Neural progenitor cell (in vitro differentiated cells): Measurements from ENCODE around the gene WLS. TPM values are rescaled to one million over a fixed set of nuclear protein-coding genes. Genes with fewer than 3 reads are reported as not detected.

Source experiments
- DNase-seq: peaks from one replicate; pipeline ENCODE4 v3.0.0-alpha.2; 2016; ENCODE audit warnings: low spot score
- H2AFZ ChIP-seq: fragments of 200-600 bp; sonication (generic); replicated peaks from 2 replicates; pipeline ENCODE4 v1.6.1; 2016; ENCODE audit warnings: antibody characterized with exemption
- H3F3A ChIP-seq: fragments of 200-600 bp; sonication (generic); 2 replicates; pipeline ENCODE4 v1.6.1; 2016; ENCODE audit warnings: antibody characterized with exemption, low read depth
- H3K27ac ChIP-seq: fragments of 200-600 bp; sonication (generic); 2 replicates; pipeline ENCODE4 v1.5.1; 2016; ENCODE audit warnings: mild to moderate bottlenecking
- H3K27me3 ChIP-seq: fragments of 200-600 bp; sonication (generic); 2 replicates; pipeline ENCODE4 v1.6.1; 2016; ENCODE audit warnings: mild to moderate bottlenecking, moderate library complexity
- H3K36me3 ChIP-seq: fragments of 200-600 bp; sonication (generic); 2 replicates; pipeline ENCODE4 v1.5.1; 2016
- H3K4me1 ChIP-seq: fragments of 200-600 bp; sonication (generic); 2 replicates; pipeline ENCODE4 v1.6.1; 2016; ENCODE audit warnings: mixed run types
- H3K4me2 ChIP-seq: fragments of 200-600 bp; sonication (generic); 2 replicates; pipeline ENCODE4 v1.6.1; 2016
- H3K4me3 ChIP-seq: fragments of 200-600 bp; sonication (generic); 2 replicates; pipeline ENCODE4 v1.5.1; 2016
- H3K79me2 ChIP-seq: fragments of 200-600 bp; sonication (generic); 2 replicates; pipeline ENCODE4 v1.6.1; 2016; ENCODE audit warnings: low read depth
- H3K9ac ChIP-seq: fragments of 200-600 bp; sonication (generic); 2 replicates; pipeline ENCODE4 v1.6.1; 2016
- H3K9me3 ChIP-seq: fragments of 200-600 bp; sonication (generic); 2 replicates; pipeline ENCODE4 v1.5.1; 2016; ENCODE audit warnings: low read depth
- H4K20me1 ChIP-seq: fragments of 200-600 bp; sonication (generic); 2 replicates; pipeline ENCODE4 v1.6.1; 2016; ENCODE audit warnings: low read depth
- H3K27ac Mint-ChIP-seq: 3 replicates; pipeline ENCODE4 v1.8.0; 2021; ENCODE audit warnings: mixed read lengths
- H3K27me3 Mint-ChIP-seq: 2 replicates; pipeline ENCODE4 v1.8.0; 2022; ENCODE audit warnings: low read depth, mild to moderate bottlenecking, inconsistent platforms, moderate library complexity, mixed read lengths; ENCODE audit not compliant: insufficient read depth
- H3K36me3 Mint-ChIP-seq: 3 replicates; pipeline ENCODE4 v1.8.0; 2021; ENCODE audit warnings: mixed read lengths
- H3K4me1 Mint-ChIP-seq: 3 replicates; pipeline ENCODE4 v1.8.0; 2021; ENCODE audit warnings: mixed read lengths
- H3K4me3 Mint-ChIP-seq: 3 replicates; pipeline ENCODE4 v1.8.0; 2021; ENCODE audit warnings: mild to moderate bottlenecking, moderate library complexity, mixed read lengths
- H3K9me3 Mint-ChIP-seq: 3 replicates; pipeline ENCODE4 v1.8.0; 2020; ENCODE audit warnings: mixed read lengths
- CTCF ChIP-seq: fragments of 200-600 bp; sonication (generic); IDR thresholded peaks from 2 replicates; pipeline ENCODE4 v1.5.1; 2017; ENCODE audit warnings: antibody characterized with exemption, mild to moderate bottlenecking
- EZH2 ChIP-seq: fragments of 200-600 bp; sonication (generic); IDR thresholded peaks from 2 replicates; pipeline ENCODE4 v1.6.1; 2017; ENCODE audit warnings: antibody characterized with exemption, mild to moderate bottlenecking, moderate library complexity
- EZH2phosphoT487 ChIP-seq: fragments of 200-600 bp; sonication (generic); IDR thresholded peaks from 2 replicates; pipeline ENCODE4 v1.6.1; 2017; ENCODE audit warnings: antibody characterized with exemption
- total RNA-seq: library from RNA; depleted of rRNA; stranded (reverse); fragments of >200 nt; gene quantifications from 2 replicates; pipeline ENCODE4 v1.2.3, GENCODE V29; 2015; ENCODE audit warnings: low replicate concordance

The WLS gene
- total RNA-seq, 1 donor from 2014 or later: 259 TPM

DNA sequence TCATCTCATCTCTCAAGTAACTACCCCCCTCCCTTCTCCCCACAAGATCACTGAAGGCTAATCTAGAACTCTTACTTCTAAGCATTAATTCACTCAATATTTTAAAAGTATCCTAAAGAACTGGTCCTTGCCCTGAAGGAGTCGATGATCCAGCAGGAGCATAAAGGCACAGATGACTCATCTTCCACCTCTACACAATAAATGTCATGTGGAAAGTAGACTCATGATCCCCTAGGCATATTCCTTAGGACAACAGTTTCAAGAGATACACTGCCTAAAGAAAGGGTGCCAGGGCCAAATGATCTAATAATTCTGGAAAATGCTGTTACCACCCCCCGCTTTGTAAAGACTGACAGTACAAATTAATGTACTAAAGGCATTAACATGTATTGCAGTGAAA is 96.1 kb downstream of the WLS start:
- peaks cover 28% of the 10 kb centered on the region for H3K4me1 Mint-ChIP-seq
- H3K4me3 Mint-ChIP-seq: no peak overlapping the region
- H3K36me3 ChIP-seq: no peaks in the 10 kb centered on the region
- TF ChIP-seq EZH2phosphoT487 (no peak), EZH2 (no peak)
- H3F3A ChIP-seq: peaks cover 4% of the 10 kb centered on the region
- H4K20me1 ChIP-seq: peaks cover 12% of the 10 kb centered on the region
- H2AFZ ChIP-seq: no peak overlapping the region
- peaks cover 8% of the 10 kb centered on the region for H3K4me1 ChIP-seq
- peak overlapping the region; percentile 0 for H3K27ac Mint-ChIP-seq
- no peaks in the 10 kb centered on the region for H3K27me3 ChIP-seq
- no peak overlapping the region for H3K4me2 ChIP-seq
- H3K27me3 Mint-ChIP-seq: peaks cover 9% of the 10 kb centered on the region
- no peak for DNase-seq
- no peak overlapping the region for H3K9ac ChIP-seq
- H3K4me3 ChIP-seq: no peak overlapping the region
- H3K27ac ChIP-seq: no peak overlapping the region
- H3K9me3 ChIP-seq: no peaks in the 10 kb centered on the region
- peaks cover 79% of the 10 kb centered on the region for H3K36me3 Mint-ChIP-seq
- no peaks in the 10 kb centered on the region for H3K9me3 Mint-ChIP-seq
- no peaks in the 10 kb centered on the region for H3K79me2 ChIP-seq

- Mint-ChIP-seq H3K4me1 (peaks cover 7% of the 10 kb centered on the region), H3K27me3 (no peaks in the 10 kb centered on the region), H3K36me3 (peaks cover 71% of the 10 kb centered on the region), H3K27ac (no peak overlapping the region), H3K9me3 (no peaks in the 10 kb centered on the region), H3K4me3 (no peak overlapping the region)
- no peak overlapping the region for H3K27ac ChIP-seq
- no peaks in the 10 kb centered on the region for H3K79me2 ChIP-seq
- H3F3A ChIP-seq: no peaks in the 10 kb centered on the region
- no peaks in the 10 kb centered on the region for H3K4me1 ChIP-seq
- no peak for DNase-seq
- no peak overlapping the region for H3K4me3 ChIP-seq
- TF ChIP-seq CTCF: no peak
- no peak for TF ChIP-seq EZH2phosphoT487
- H3K4me2 ChIP-seq: no peak overlapping the region
- H3K36me3 ChIP-seq: no peaks in the 10 kb centered on the region
- no peaks in the 10 kb centered on the region for H3K27me3 ChIP-seq
- no peaks in the 10 kb centered on the region for H3K9me3 ChIP-seq
- H2AFZ ChIP-seq: no peak overlapping the region
- no peak overlapping the region for H3K9ac ChIP-seq
- H4K20me1 ChIP-seq: no peaks in the 10 kb centered on the region
Observed at GRCh38 chr1:68132426-68133130, 99.7 kb downstream of the WLS start.

- Histone ChIP-seq H3K9me3 (no peaks in the 10 kb centered on the region), H3K4me2 (no peak overlapping the region), H3K9ac (no peak overlapping the region), H3K36me3 (no peaks in the 10 kb centered on the region), H3K79me2 (no peaks in the 10 kb centered on the region), H3K4me3 (no peak overlapping the region), H3K27me3 (no peaks in the 10 kb centered on the region), H2AFZ (no peak overlapping the region), H4K20me1 (no peaks in the 10 kb centered on the region), H3F3A (no peaks in the 10 kb centered on the region), H3K4me1 (no peaks in the 10 kb centered on the region), H3K27ac (no peak overlapping the region)
- TF ChIP-seq CTCF (no peak), EZH2phosphoT487 (no peak), EZH2 (no peak)
- DNase-seq: no peak
- H3K36me3 Mint-ChIP-seq: peaks cover 63% of the 10 kb centered on the region
- no peaks in the 10 kb centered on the region for H3K9me3 Mint-ChIP-seq
- H3K4me1 Mint-ChIP-seq: peaks cover 7% of the 10 kb centered on the region
- no peaks in the 10 kb centered on the region for H3K27me3 Mint-ChIP-seq
- no peak overlapping the region for H3K4me3 Mint-ChIP-seq
- no peak overlapping the region for H3K27ac Mint-ChIP-seq
Observed at GRCh38 chr1:68131261-68131660, 101.1 kb downstream of the WLS start.

DNA sequence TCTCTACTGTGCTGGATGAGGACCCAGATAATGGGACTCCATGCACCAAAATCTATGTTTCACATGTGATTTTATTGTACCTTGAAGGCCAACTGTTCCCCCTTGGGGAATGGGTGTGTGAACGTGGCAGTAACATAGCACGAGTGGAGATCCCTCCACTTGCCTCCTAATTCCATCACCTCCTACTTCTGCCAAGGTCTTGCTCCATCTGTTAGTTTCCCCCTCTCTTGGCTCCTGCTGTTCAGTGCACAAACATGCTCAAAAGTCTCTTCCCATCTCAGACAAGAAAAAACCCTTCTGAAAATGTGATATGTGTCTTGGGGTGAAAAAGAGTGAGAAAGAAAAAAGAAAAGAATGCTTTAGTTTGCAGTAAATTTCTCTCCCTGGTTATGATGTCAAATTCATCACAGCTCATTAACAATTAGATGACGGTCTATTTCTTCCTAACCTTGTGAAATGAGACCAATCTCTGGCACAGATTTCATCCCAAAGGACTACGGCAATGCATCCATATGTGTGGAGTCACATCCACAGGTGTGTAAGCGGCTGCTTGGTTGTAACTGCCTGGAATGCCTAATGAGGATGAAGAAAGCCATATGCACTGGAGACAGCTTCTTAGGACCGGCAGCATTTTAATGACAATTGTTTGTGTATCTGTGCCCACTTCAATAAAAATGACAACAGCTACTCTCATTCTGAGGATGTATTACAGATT is 102.6 kb downstream of the WLS start:
- Histone ChIP-seq H3K27ac (no peak overlapping the region), H3K36me3 (no peaks in the 10 kb centered on the region), H3K79me2 (no peaks in the 10 kb centered on the region), H3K9me3 (no peaks in the 10 kb centered on the region), H3K27me3 (no peaks in the 10 kb centered on the region), H3K4me1 (no peaks in the 10 kb centered on the region), H3K9ac (no peak overlapping the region), H2AFZ (no peak overlapping the region), H3F3A (no peaks in the 10 kb centered on the region), H4K20me1 (no peaks in the 10 kb centered on the region), H3K4me2 (no peak overlapping the region), H3K4me3 (no peak overlapping the region)
- Mint-ChIP-seq H3K27ac (no peak overlapping the region), H3K9me3 (no peaks in the 10 kb centered on the region), H3K4me1 (peaks cover 7% of the 10 kb centered on the region), H3K36me3 (peaks cover 62% of the 10 kb centered on the region), H3K4me3 (no peak overlapping the region), H3K27me3 (no peaks in the 10 kb centered on the region)
- DNase-seq: no peak
- TF ChIP-seq EZH2 (no peak), EZH2phosphoT487 (no peak), CTCF (no peak)
